A673 (cell line): Measurements from ENCODE around the gene EMID1.
A peak's percentile ranks its signal among the peaks of the same experiment; 100 is the strongest.

ENCODE experiments used
- CTCF ChIP-seq: fragments of 300-800, 200-600 bp; sonication (generic); conservative IDR thresholded peaks from 2 replicates; pipeline ENCODE4 v1.5.1; 2017; ENCODE audit warnings: low read depth, mild to moderate bottlenecking, antibody characterized with exemption, low read length, moderate library complexity, mixed read lengths
- EZH2 ChIP-seq: fragments of 200-600 bp; sonication (generic); IDR thresholded peaks from 2 replicates; pipeline ENCODE4 v1.6.1; 2017; ENCODE audit warnings: borderline replicate concordance, low read depth, mild to moderate bottlenecking, mixed read lengths, antibody characterized with exemption, low read length; ENCODE audit not compliant: poor library complexity, severe bottlenecking

- TF ChIP-seq CTCF (peak; percentile 23; the same call in 1 of the 2 replicates), EZH2 (no peak)
Observed at GRCh38 chr22:29156507-29156906, 49.2 kb upstream of the EMID1 start.
